DMS79 (cell line): ENCODE results near the gene PTCH2.

Experiments
- DNase-seq: peaks from one replicate; lab custom pipeline; 2025; lab: John Stamatoyannopoulos, UW

The PTCH2 gene

DNA sequence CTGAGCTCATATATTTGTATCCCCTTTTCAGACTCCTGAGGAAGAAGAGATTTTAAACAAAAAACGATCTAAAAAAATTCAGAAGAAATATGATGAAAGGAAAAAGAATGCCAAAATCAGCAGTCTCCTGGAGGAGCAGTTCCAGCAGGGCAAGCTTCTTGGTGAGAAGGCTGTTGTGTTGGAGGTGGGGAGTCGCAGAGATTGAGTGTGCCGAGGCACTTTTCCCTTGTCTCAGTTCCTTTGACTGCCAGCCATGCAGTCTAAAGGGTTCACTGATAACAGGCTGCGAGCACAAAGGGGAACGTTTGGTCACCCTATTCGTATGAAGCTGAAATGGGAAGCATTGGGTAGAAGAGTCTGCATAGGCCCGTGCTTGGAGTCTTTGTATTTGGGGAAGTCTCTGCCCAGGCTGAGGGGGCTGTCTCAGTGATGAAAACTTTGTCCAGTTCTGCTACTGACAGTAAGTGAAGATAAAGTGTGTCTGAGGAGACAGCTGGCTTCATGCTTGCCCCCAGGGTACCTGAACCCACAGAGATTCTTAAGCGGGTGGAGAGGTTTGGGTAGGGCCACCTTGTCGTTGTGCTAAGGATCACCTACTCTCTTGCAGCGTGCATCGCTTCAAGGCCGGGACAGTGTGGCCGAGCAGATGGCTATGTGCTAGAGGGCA is 65.0 kb downstream of the PTCH2 start:
- DNase-seq = no peak

DNA sequence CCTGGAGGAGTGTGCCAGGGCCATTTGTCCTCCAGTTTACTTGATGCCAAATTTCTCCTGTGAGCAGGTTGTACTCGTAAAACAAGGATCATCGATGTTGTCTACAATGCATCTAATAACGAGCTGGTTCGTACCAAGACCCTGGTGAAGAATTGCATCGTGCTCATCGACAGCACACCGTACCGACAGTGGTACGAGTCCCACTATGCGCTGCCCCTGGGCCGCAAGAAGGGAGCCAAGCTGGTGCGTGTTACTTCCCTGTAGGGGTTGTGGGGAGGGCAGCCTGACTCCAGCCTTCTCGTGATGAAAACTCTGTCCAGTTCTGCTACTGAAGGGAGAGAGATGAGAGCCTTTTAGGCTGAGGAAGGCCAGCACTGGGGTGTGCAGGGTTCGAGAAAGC is 65.5 kb downstream of the PTCH2 start:
- DNase-seq = no peak

DNA sequence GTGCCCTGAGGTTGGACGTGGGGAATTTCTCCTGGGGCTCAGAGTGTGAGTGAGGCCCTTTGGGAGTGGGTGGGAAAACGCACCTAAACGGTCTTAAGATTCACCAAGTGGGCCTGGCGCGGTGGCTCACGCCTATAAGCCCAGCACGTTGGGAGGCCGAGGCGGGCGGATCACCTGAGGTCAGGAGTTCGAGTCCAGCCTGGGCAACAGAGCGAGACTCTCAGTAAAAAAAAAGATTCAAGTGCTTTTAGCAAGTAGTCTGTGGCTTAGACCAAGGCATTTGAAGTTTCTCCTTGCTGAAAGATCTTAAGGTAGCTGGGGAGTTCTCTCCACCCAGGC is 66.4 kb downstream of the PTCH2 start:
- DNase-seq = no peak

DNA sequence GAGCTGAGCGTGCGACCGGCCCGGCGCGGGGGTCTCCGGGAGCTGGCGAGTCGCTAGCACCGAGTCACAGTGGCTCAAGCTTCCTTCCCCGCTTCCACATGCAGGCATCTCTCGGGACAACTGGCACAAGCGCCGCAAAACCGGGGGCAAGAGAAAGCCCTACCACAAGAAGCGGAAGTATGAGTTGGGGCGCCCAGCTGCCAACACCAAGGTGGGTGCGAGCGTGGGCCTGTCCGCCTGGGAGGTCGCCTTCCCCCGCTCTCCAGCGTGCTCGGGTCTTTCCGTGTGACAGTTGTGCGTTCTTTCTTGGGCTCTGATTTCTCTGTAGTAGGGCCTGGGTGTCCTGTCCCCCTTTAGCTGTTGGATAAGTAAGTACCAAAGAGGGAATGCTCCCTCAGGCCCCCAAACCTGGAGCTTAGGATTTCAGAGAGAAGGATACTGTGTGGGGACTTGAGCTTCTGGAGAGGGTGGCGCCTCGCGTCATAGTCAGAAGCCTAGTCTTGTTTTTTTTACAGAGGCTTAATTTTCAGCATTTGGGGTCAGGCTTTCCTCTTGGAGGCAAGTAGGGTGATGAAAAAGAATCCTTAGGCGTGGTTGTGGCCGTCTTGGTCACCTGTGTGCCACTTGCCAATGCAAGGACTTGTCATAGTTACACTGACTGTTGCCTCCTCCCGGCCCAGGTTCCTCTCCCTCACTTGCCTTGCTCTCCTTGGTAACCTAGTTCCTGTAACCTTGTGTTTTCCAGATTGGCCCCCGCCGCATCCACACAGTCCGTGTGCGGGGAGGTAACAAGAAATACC is 66.9 kb downstream of the PTCH2 start:
- DNase-seq = no peak

DNA sequence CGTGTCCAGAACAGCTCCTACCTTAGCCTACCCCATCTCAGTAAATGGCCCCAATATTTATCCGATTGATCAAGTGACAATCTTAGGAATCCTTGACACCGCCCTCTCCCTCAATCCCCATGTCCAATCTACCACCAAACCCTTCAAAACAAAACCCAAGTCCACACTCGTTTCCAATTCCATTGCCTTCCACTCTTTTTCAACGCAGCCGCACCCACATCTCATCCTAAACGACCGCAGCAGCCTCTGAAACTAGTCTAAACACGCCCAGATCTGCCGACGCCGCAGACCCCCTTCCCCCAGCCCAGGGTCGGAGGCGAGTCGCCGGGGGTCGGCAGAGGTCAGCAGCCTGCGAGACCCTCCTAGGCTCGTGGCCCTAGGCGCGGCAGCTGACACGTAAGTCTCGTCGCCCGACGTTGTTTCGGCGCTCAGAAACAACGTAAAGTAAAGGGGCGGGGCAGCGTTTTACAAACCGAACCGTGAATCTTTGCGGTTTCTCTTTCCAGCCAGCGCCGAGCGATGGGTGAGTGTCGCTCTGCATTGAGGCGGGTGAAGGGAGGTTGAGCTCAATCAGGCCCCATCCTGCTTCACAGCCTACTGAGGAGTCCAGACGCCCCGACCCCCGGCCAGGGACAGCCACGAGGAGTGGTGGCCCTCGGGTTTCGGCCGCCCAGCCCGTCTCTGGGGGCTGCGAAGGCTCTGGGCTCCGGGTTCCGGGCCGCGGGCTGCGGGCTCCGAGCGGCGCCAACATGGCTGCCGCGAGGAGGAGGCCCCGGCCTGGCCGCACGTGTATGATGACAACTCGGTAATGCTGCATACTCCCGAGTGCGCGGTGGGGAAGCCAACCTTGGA is 67.7 kb downstream of the PTCH2 start, which contains the start of gene RPS8:
Gene RPS8, plus strand, starts transcription at position 463 of the 852 bp plus-strand sequence. Its CDS starts 57 bp downstream, at position 520.
- DNase-seq = peak; percentile 94
